ENCODE data around the gene EPN2.

The EPN2 gene

GRCh38 chr17:19336938-19337711, 100.0 kb downstream of the EPN2 start:
- Histone ChIP-seq H3K14ac (ENCODE audit: low read length) (no peak overlapping the region), H3K27ac (replicated peaks; ENCODE audit: low read length) (no peak overlapping the region), H2BK12ac (ENCODE audit: low read length) (no peak overlapping the region)

GRCh38 chr17:19337712-19338023, 100.5 kb downstream of the EPN2 start:
- no peak overlapping the region for H2BK15ac ChIP-seq (ENCODE audit: low read length)
- H3K4me1 ChIP-seq (ENCODE audit: control insufficient read depth in 2 of 2, insufficient read depth in 1 of 2, low read depth in 1 of 2, low read length in 2 of 2): peaks cover 11 to 13% of the 10 kb centered on the region in 2 donors
- no peak overlapping the region for H3K9ac ChIP-seq (ENCODE audit: low read depth, low read length, poor library complexity)
- no peak overlapping the region for H2AK5ac ChIP-seq (ENCODE audit: low read depth, low read length)
- H3K4me2 ChIP-seq (ENCODE audit: insufficient read depth, low read length, poor library complexity, severe bottlenecking): no peak overlapping the region
- no peak overlapping the region for H2BK12ac ChIP-seq (ENCODE audit: low read length)
- no peak overlapping the region for H3K14ac ChIP-seq (ENCODE audit: low read length)
- H3K4me3 ChIP-seq (ENCODE audit: low read length in 2 of 2): no peak overlapping the region
- H2BK5ac ChIP-seq (ENCODE audit: low read length): no peak overlapping the region
- no peaks in the 10 kb centered on the region for H3K27me3 ChIP-seq (ENCODE audit: control insufficient read depth in 3 of 3, insufficient read depth in 3 of 3, low read depth in 1 of 3, low read length in 3 of 3)
- no peak overlapping the region for H2BK120ac ChIP-seq (ENCODE audit: low read depth, low read length)
- DNase-seq (ENCODE audit: low spot score): no peak
- H3K27ac ChIP-seq (replicated peaks; ENCODE audit: low read length): no peak overlapping the region
- WGBS, 2 donors (ENCODE audit: extremely low coverage in 2 of 2, insufficient read length in 2 of 2, insufficient replicate concordance in 1 of 2): no CpG with 5 or more reads among the region's 2 CpGs
- no peak overlapping the region for H4K91ac ChIP-seq (ENCODE audit: low read depth, low read length, poor library complexity)
- H3K18ac ChIP-seq (ENCODE audit: low read length): no peak overlapping the region
- no peaks in the 10 kb centered on the region for H3K9me3 ChIP-seq (replicated peaks in 1 of 2; ENCODE audit: control insufficient read depth in 2 of 2, insufficient read depth in 1 of 2, low read depth in 1 of 2, low read length in 2 of 2)
- no peak overlapping the region for H4K8ac ChIP-seq (ENCODE audit: low read depth, low read length)
- H3K79me1 ChIP-seq (ENCODE audit: low read depth, low read length): no peaks in the 10 kb centered on the region
- H2AFZ ChIP-seq (ENCODE audit: low read length): no peak overlapping the region
- no peak overlapping the region for H3K4ac ChIP-seq (ENCODE audit: low read length)
- H3K23ac ChIP-seq (ENCODE audit: low read depth, low read length, poor library complexity): no peak overlapping the region
- H3K36me3 ChIP-seq (replicated peaks in 1 of 2; ENCODE audit: control insufficient read depth in 2 of 2, insufficient read depth in 2 of 2, low read length in 2 of 2): peaks cover 6 to 42% of the 10 kb centered on the region in 2 donors

More at GRCh38 chr17:19336938-19337711, 100.0 kb downstream of the EPN2 start:
- Histone ChIP-seq H4K91ac (ENCODE audit: low read depth, low read length, poor library complexity) (no peak overlapping the region), H3K79me1 (ENCODE audit: low read depth, low read length) (no peaks in the 10 kb centered on the region), H3K4ac (ENCODE audit: low read length) (no peak overlapping the region), H3K23ac (ENCODE audit: low read depth, low read length, poor library complexity) (peak overlapping the region; percentile 22), H3K36me3 (replicated peaks in 1 of 2; ENCODE audit: control insufficient read depth in 2 of 2, insufficient read depth in 2 of 2, low read length in 2 of 2) (peaks cover 6 to 47% of the 10 kb centered on the region in 2 donors), H3K4me1 (ENCODE audit: control insufficient read depth in 2 of 2, insufficient read depth in 1 of 2, low read depth in 1 of 2, low read length in 2 of 2) (peaks cover 7 to 8% of the 10 kb centered on the region in 2 donors), H3K27me3 (ENCODE audit: control insufficient read depth in 3 of 3, insufficient read depth in 3 of 3, low read depth in 1 of 3, low read length in 3 of 3) (no peaks in the 10 kb centered on the region), H2BK120ac (ENCODE audit: low read depth, low read length) (no peak overlapping the region), H3K4me2 (ENCODE audit: insufficient read depth, low read length, poor library complexity, severe bottlenecking) (no peak overlapping the region), H3K18ac (ENCODE audit: low read length) (peak overlapping the region; percentile 58), H3K4me3 (ENCODE audit: low read length in 2 of 2) (no peak overlapping the region), H2AK5ac (ENCODE audit: low read depth, low read length) (peak overlapping the region; percentile 60), H3K9me3 (replicated peaks in 1 of 2; ENCODE audit: control insufficient read depth in 2 of 2, insufficient read depth in 1 of 2, low read depth in 1 of 2, low read length in 2 of 2) (no peaks in the 10 kb centered on the region), H2AFZ (ENCODE audit: low read length) (no peak overlapping the region), H2BK15ac (ENCODE audit: low read length) (no peak overlapping the region), H3K9ac (ENCODE audit: low read depth, low read length, poor library complexity) (peak overlapping the region; percentile 56), H4K8ac (ENCODE audit: low read depth, low read length) (no peak overlapping the region), H2BK5ac (ENCODE audit: low read length) (no peak overlapping the region)
- DNase-seq (ENCODE audit: low spot score): no peak
- no CpG with 5 or more reads among the region's 21 CpGs for WGBS, 2 donors (ENCODE audit: extremely low coverage in 2 of 2, insufficient read length in 2 of 2, insufficient replicate concordance in 1 of 2)

- Histone ChIP-seq H3K4me3 (ENCODE audit: low read length in 2 of 2) (no peak overlapping the region), H2BK12ac (ENCODE audit: low read length) (no peak overlapping the region), H3K4me1 (ENCODE audit: control insufficient read depth in 2 of 2, insufficient read depth in 1 of 2, low read depth in 1 of 2, low read length in 2 of 2) (peaks cover 11 to 13% of the 10 kb centered on the region in 2 donors), H4K91ac (ENCODE audit: low read depth, low read length, poor library complexity) (no peak overlapping the region), H3K4ac (ENCODE audit: low read length) (no peak overlapping the region), H2BK120ac (ENCODE audit: low read depth, low read length) (no peak overlapping the region), H2AFZ (ENCODE audit: low read length) (no peak overlapping the region), H4K8ac (ENCODE audit: low read depth, low read length) (no peak overlapping the region), H3K4me2 (ENCODE audit: insufficient read depth, low read length, poor library complexity, severe bottlenecking) (no peak overlapping the region), H2AK5ac (ENCODE audit: low read depth, low read length) (no peak overlapping the region), H3K36me3 (replicated peaks in 1 of 2; ENCODE audit: control insufficient read depth in 2 of 2, insufficient read depth in 2 of 2, low read length in 2 of 2) (peaks cover 5 to 36% of the 10 kb centered on the region in 2 donors), H3K18ac (ENCODE audit: low read length) (no peak overlapping the region), H2BK5ac (ENCODE audit: low read length) (no peak overlapping the region), H3K9ac (ENCODE audit: low read depth, low read length, poor library complexity) (no peak overlapping the region), H3K9me3 (replicated peaks in 1 of 2; ENCODE audit: control insufficient read depth in 2 of 2, insufficient read depth in 1 of 2, low read depth in 1 of 2, low read length in 2 of 2) (no peaks in the 10 kb centered on the region), H2BK15ac (ENCODE audit: low read length) (no peak overlapping the region), H3K27me3 (ENCODE audit: control insufficient read depth in 3 of 3, insufficient read depth in 3 of 3, low read depth in 1 of 3, low read length in 3 of 3) (no peaks in the 10 kb centered on the region), H3K27ac (replicated peaks; ENCODE audit: low read length) (no peak overlapping the region), H3K23ac (ENCODE audit: low read depth, low read length, poor library complexity) (no peak overlapping the region), H3K79me1 (ENCODE audit: low read depth, low read length) (no peaks in the 10 kb centered on the region), H3K14ac (ENCODE audit: low read length) (no peak overlapping the region)
- WGBS, 2 donors (ENCODE audit: extremely low coverage in 2 of 2, insufficient read length in 2 of 2, insufficient replicate concordance in 1 of 2): no CpG with 5 or more reads among the region's 7 CpGs
- no peak for DNase-seq (ENCODE audit: low spot score)
Observed at GRCh38 chr17:19338031-19338990, 101.1 kb downstream of the EPN2 start.

- Histone ChIP-seq H3K4ac (ENCODE audit: low read length) (no peak overlapping the region), H4K8ac (ENCODE audit: low read depth, low read length) (no peak overlapping the region), H3K4me3 (ENCODE audit: low read length in 2 of 2) (no peak overlapping the region), H3K4me2 (ENCODE audit: insufficient read depth, low read length, poor library complexity, severe bottlenecking) (no peak overlapping the region), H3K36me3 (replicated peaks in 1 of 2; ENCODE audit: control insufficient read depth in 2 of 2, insufficient read depth in 2 of 2, low read length in 2 of 2) (peaks cover 2 to 25% of the 10 kb centered on the region in 2 donors), H3K4me1 (ENCODE audit: control insufficient read depth in 2 of 2, insufficient read depth in 1 of 2, low read depth in 1 of 2, low read length in 2 of 2) (peaks cover 11 to 13% of the 10 kb centered on the region in 2 donors), H3K23ac (ENCODE audit: low read depth, low read length, poor library complexity) (no peak overlapping the region), H2BK15ac (ENCODE audit: low read length) (no peak overlapping the region), H3K27ac (replicated peaks; ENCODE audit: low read length) (no peak overlapping the region), H3K79me1 (ENCODE audit: low read depth, low read length) (no peaks in the 10 kb centered on the region), H3K9ac (ENCODE audit: low read depth, low read length, poor library complexity) (no peak overlapping the region), H3K27me3 (ENCODE audit: control insufficient read depth in 3 of 3, insufficient read depth in 3 of 3, low read depth in 1 of 3, low read length in 3 of 3) (no peaks in the 10 kb centered on the region), H2BK12ac (ENCODE audit: low read length) (no peak overlapping the region), H3K18ac (ENCODE audit: low read length) (no peak overlapping the region), H3K14ac (ENCODE audit: low read length) (no peak overlapping the region), H4K91ac (ENCODE audit: low read depth, low read length, poor library complexity) (no peak overlapping the region), H2AFZ (ENCODE audit: low read length) (no peak overlapping the region), H2BK5ac (ENCODE audit: low read length) (no peak overlapping the region), H2BK120ac (ENCODE audit: low read depth, low read length) (no peak overlapping the region), H2AK5ac (ENCODE audit: low read depth, low read length) (no peak overlapping the region), H3K9me3 (replicated peaks in 1 of 2; ENCODE audit: control insufficient read depth in 2 of 2, insufficient read depth in 1 of 2, low read depth in 1 of 2, low read length in 2 of 2) (no peaks in the 10 kb centered on the region)
- WGBS, 2 donors (ENCODE audit: extremely low coverage in 2 of 2, insufficient read length in 2 of 2, insufficient replicate concordance in 1 of 2): no CpG with 5 or more reads among the region's 2 CpGs
- no peak for DNase-seq (ENCODE audit: low spot score)
Observed at GRCh38 chr17:19339341-19339815, 102.2 kb downstream of the EPN2 start.

Measured in neuronal stem cell (in vitro differentiated cells).